ENCODE data around the gene KCNF1. TPM values are rescaled to one million over a fixed set of nuclear protein-coding genes. Genes with fewer than 3 reads are reported as not detected.

The KCNF1 gene
- total and polyA plus RNA-seq, 2 of the 8 experiments (the other 6 are each of a cell fraction or from before 2014, with no cell fraction given), result 0.48 to 1.5 TPM

- H2AFZ ChIP-seq (ENCODE audit: low read length), result no peak overlapping the region
- H3K23me2 ChIP-seq (ENCODE audit: low read depth, low read length), result no peaks in the 10 kb centered on the region
- no peak overlapping the region for H3K4ac ChIP-seq (replicated peaks; ENCODE audit: insufficient read length, low read depth, low read length)
- 86% methylated on average over 5 of the region's 6 CpGs; no CpG with 5 or more reads in 1 of the 2 experiments for WGBS, 2 experiments (ENCODE audit: extremely low coverage in 1 of 2, insufficient coverage in 1 of 2, insufficient read length in 1 of 2, insufficient replicate concordance in 2 of 2, low coverage in 1 of 2, low lambda C conversion rate in 2 of 2, missing lambda C conversion rate in 1 of 2)
- POLR2A ChIA-PET (ENCODE audit: partially characterized antibody), result interaction anchor here (0.8 to 1.5 kb wide), 3 partner anchors 8 to 13 kb away, joined by 3 to 4 read pairs (median 4); no protein-coding TSS in a partner anchor
- H3K27me3 ChIP-seq (replicated peaks in 1 of 4; ENCODE audit: control insufficient read depth in 3 of 4, extremely low read depth in 1 of 4, insufficient read depth in 3 of 4, low read length in 3 of 4), result peaks cover 0 to 4% (median 1%) of the 10 kb centered on the region in 4 experiments; a peak in 2 of 7 replicates
- H3K18ac ChIP-seq (ENCODE audit: extremely low read depth, low read length), result no peak overlapping the region
- no peak overlapping the region for H2BK15ac ChIP-seq (ENCODE audit: low read length)
- no peak overlapping the region for H3K56ac ChIP-seq (replicated peaks; ENCODE audit: insufficient read length, low read depth, low read length)
- H3K9me3 ChIP-seq (ENCODE audit: insufficient read depth in 2 of 2, low read depth in 1 of 2, low read length in 1 of 2), result no peaks in the 10 kb centered on the region
- no peak overlapping the region for H4K91ac ChIP-seq (replicated peaks; ENCODE audit: insufficient read length, low read length)
- H3K9ac ChIP-seq (replicated peaks in 1 of 4; ENCODE audit: extremely low read depth in 1 of 4, low read depth in 3 of 4, low read length in 3 of 4), result no peak overlapping the region
- no peak overlapping the region; the same call in 1 of the 2 replicates for H4K8ac ChIP-seq (ENCODE audit: extremely low read depth, insufficient read depth, low read length)
- peaks cover 0 to 26% (median 15%) of the 10 kb centered on the region in 4 experiments; a peak in 6 of 7 replicates for H3K4me1 ChIP-seq (replicated peaks in 1 of 4; ENCODE audit: control insufficient read depth in 3 of 4, insufficient read depth in 4 of 4, low read length in 3 of 4)
- no peaks in the 10 kb centered on the region for H3K79me1 ChIP-seq (ENCODE audit: low read depth, low read length)
- no peak overlapping the region for H3K23ac ChIP-seq (ENCODE audit: insufficient read length)
- H3K79me2 ChIP-seq (ENCODE audit: control insufficient read depth in 1 of 2, insufficient read depth in 2 of 2, low read length in 2 of 2), result no peaks in the 10 kb centered on the region
- CTCF ChIA-PET (ENCODE audit: partially characterized antibody), result interaction anchor here (1.0 to 4.8 kb wide), 11 partner anchors 10 to 203 kb away, joined by 3 to 37 read pairs (median 4); partner anchors contain the start of gene KCNF1
- no peaks in the 10 kb centered on the region for H3K36me3 ChIP-seq (ENCODE audit: control insufficient read depth in 2 of 4, insufficient read depth in 4 of 4, low read length in 3 of 4)
- no peak overlapping the region for H4K5ac ChIP-seq (ENCODE audit: insufficient read length, low read depth, low read length)
- no peaks in the 10 kb centered on the region for H4K20me1 ChIP-seq (replicated peaks in 1 of 2; ENCODE audit: control insufficient read depth in 1 of 2, insufficient read depth in 2 of 2, low read length in 2 of 2)
- DNase-seq (ENCODE audit: low read depth in 1 of 2, low spot score in 2 of 2), result no peak
- H3K4me2 ChIP-seq (ENCODE audit: insufficient read depth in 1 of 2, low read depth in 2 of 2, low read length in 2 of 2), result no peak overlapping the region
- H2BK20ac ChIP-seq (ENCODE audit: low read length), result no peak overlapping the region; the same call in 1 of the 2 replicates
- H3K4me3 ChIP-seq (ENCODE audit: extremely low read depth in 1 of 4, insufficient read depth in 2 of 4, low read depth in 3 of 4, low read length in 4 of 4), result no peak overlapping the region
- H2AK5ac ChIP-seq (ENCODE audit: low read depth, low read length), result 0 out of 2 replicates have a peak overlapping the region, but pooled peaks have one; percentile 45
- H2BK120ac ChIP-seq (replicated peaks; ENCODE audit: low read depth, low read length), result no peak overlapping the region
- H3K14ac ChIP-seq (ENCODE audit: insufficient read length), result no peak overlapping the region
- 0 out of 2 replicates have a peak overlapping the region, but pooled peaks have one; percentile 99 for H2BK12ac ChIP-seq (ENCODE audit: low read depth, low read length)
- FAIRE-seq, result no peak
- H3K27ac ChIP-seq (ENCODE audit: low read depth, low read length), result no peak overlapping the region
- H2BK5ac ChIP-seq (ENCODE audit: low read depth, low read length), result no peak overlapping the region; the same call in 1 of the 2 replicates
- no peak for TF ChIP-seq EGR1 (IDR thresholded peaks at IDR 0.05; ENCODE audit: borderline replicate concordance, low read depth, low read length)
- TF ChIP-seq KDM5A (IDR thresholded peaks at IDR 0.05; ENCODE audit: low read length), result no peak
- TF ChIP-seq NANOG (IDR thresholded peaks at IDR 0.05; ENCODE audit: insufficient read depth, low read depth, low read length, poor library complexity, severe bottlenecking), result no peak
- no peak for TF ChIP-seq KDM1A (IDR thresholded peaks at IDR 0.05; ENCODE audit: borderline replicate concordance, low read length)
- no peak for TF ChIP-seq BRCA1 (IDR thresholded peaks at IDR 0.05; ENCODE audit: low read depth, low read length)
- no peak for TF ChIP-seq TBP (IDR thresholded peaks at IDR 0.05; ENCODE audit: low read depth, low read length)
- TF ChIP-seq E2F6 (IDR thresholded peaks at IDR 0.05), result no peak
- no peak for TF ChIP-seq RBBP5 (IDR thresholded peaks at IDR 0.05; ENCODE audit: borderline replicate concordance, low read depth, low read length)
- no peak for TF ChIP-seq ATF3 (IDR thresholded peaks at IDR 0.05; ENCODE audit: insufficient read depth, low read depth, low read length)
- no peak for TF ChIP-seq KDM4A (IDR thresholded peaks at IDR 0.05; ENCODE audit: low read depth, low read length, severe bottlenecking)
- TF ChIP-seq SAP30 (IDR thresholded peaks at IDR 0.05; ENCODE audit: insufficient read depth, insufficient replicate concordance, low read length), result no peak
- no peak for TF ChIP-seq TAF7 (optimal IDR thresholded peaks at IDR 0.05; ENCODE audit: borderline replicate concordance, low read depth, low read length)
These were observed 9.8 kb downstream of the KCNF1 start for GRCh38 chr2:10921525-10921924.
